HepG2 (cell line): ENCODE data around the gene SSNA1. TPM values are rescaled to one million over a fixed set of nuclear protein-coding genes. Genes with fewer than 3 reads are reported as not detected.

ENCODE experiments used
- ATAC-seq: fragments of 200-7000 bp; cut with Tn5 transposase; 3 replicates; pipeline ENCODE4 v1.9.1; 2020; ENCODE audit warnings: mild to moderate bottlenecking, moderate library complexity
- BruUV-seq: library from RNA; stranded (reverse); fragments of 400-500 nt; replicated peaks from 2 replicates; lab custom pipeline; 2021; lab: Mats Ljungman, UMichigan
- CTCF ChIA-PET: fragments of 300-600 bp; formaldehyde crosslinking; extraction: SDS; loops from one replicate; lab custom pipeline; 2021; ENCODE audit warnings: low total read pairs, inconsistent platforms, low intra/inter-chr PET ratio; lab: Yijun Ruan, JAX
- POLR2A ChIA-PET: fragments of 350-600 bp; sonication (Branson Sonifier 250); formaldehyde crosslinking; loops from one replicate; lab custom pipeline; 2020; ENCODE audit warnings: antibody characterized with exemption, inconsistent platforms; lab: Yijun Ruan, JAX
- DNase-seq: peaks from one replicate; pipeline ENCODE4 v3.0.0-alpha.2; 2015; ENCODE audit warnings: low spot score
- FAIRE-seq: peaks from 3 replicates; lab custom pipeline; 2011; peaks lifted over from hg19 to GRCh38; lab: Jason Lieb, UNC
- H2AFZ ChIP-seq: one replicate; pipeline ENCODE4 v1.6.1; 2011; ENCODE audit warnings: low read length, inconsistent platforms
- H3K27ac ChIP-seq: fragments of 300-600 bp; 3 replicates; pipeline ENCODE4 v1.8.0; 2011; ENCODE audit warnings: mixed run types, mild to moderate bottlenecking, mixed read lengths, low read length, inconsistent platforms; ENCODE audit not compliant: insufficient read depth; ENCODE audit errors: extremely low read length
- H3K27me3 ChIP-seq, 2 experiments: fragments of 200-600 bp in 1 of 2; 2 replicates in 1 of 2; 3 replicates in 1 of 2; pipeline versions ENCODE4 v1.6.0 to v1.8.0; 2011; ENCODE audit warnings: low read length in 2 of 2, mild to moderate bottlenecking in 2 of 2, moderate library complexity in 2 of 2, inconsistent platforms in 1 of 2; ENCODE audit not compliant: insufficient read depth in 2 of 2, control insufficient read depth in 1 of 2
- H3K36me3 ChIP-seq, 2 experiments: fragments of 200-600 bp in 1 of 2; replicated peaks in 1 of 2; 2 replicates in 1 of 2; 3 replicates in 1 of 2; pipeline versions ENCODE4 v1.5.1 to v1.8.0; 2011; ENCODE audit warnings: low read length in 2 of 2, inconsistent platforms in 1 of 2; ENCODE audit not compliant: insufficient read depth in 2 of 2, control insufficient read depth in 1 of 2
- H3K4me1 ChIP-seq: 2 replicates; pipeline ENCODE4 v1.5.1; 2012; ENCODE audit warnings: low read length, inconsistent platforms; ENCODE audit not compliant: insufficient read depth
- H3K4me2 ChIP-seq: 2 replicates; pipeline ENCODE4 v1.6.0; 2011; ENCODE audit warnings: low read depth, low read length, inconsistent platforms
- H3K4me3 ChIP-seq, 3 experiments: fragments of 200-600 bp in 1 of 3; sonication (generic), shearing (Covaris generic) in 1 of 3; replicated peaks in 1 of 3; 2 replicates each; pipeline ENCODE4 v1.5.1; 2011 to 2016; ENCODE audit warnings: low read length in 3 of 3, inconsistent platforms in 2 of 3, low read depth in 2 of 3, mild to moderate bottlenecking in 2 of 3, control low read depth in 1 of 3, mixed read lengths in 1 of 3; ENCODE audit not compliant: insufficient read depth in 1 of 3
- H3K79me2 ChIP-seq: one replicate; pipeline ENCODE4 v1.6.1; 2011; ENCODE audit warnings: low read length, inconsistent platforms; ENCODE audit not compliant: insufficient read depth
- H3K9ac ChIP-seq: 2 replicates; pipeline ENCODE4 v1.6.0; 2011; ENCODE audit warnings: mild to moderate bottlenecking, low read depth, low read length, inconsistent platforms; ENCODE audit not compliant: insufficient read depth
- H3K9me3 ChIP-seq: 2 replicates; pipeline ENCODE4 v1.5.1; 2012; ENCODE audit warnings: mild to moderate bottlenecking, low read length
- H4K20me1 ChIP-seq: 2 replicates; pipeline ENCODE4 v1.6.0; 2011; ENCODE audit warnings: inconsistent platforms, mild to moderate bottlenecking, low read length, moderate library complexity; ENCODE audit not compliant: insufficient read depth
- DNMT3B ChIP-seq: conservative IDR thresholded peaks from 2 replicates; pipeline ENCODE4 v1.6.1; 2016; ENCODE audit warnings: missing biosample characterization, control low read depth
- HDAC2 ChIP-seq: sonication (generic); formaldehyde crosslinking; IDR thresholded peaks from 2 replicates; pipeline ENCODE4 v1.4.0; 2020; ENCODE audit warnings: missing genetic modification reagents
- POLR2AphosphoS5 ChIP-seq: IDR thresholded peaks from 2 replicates; pipeline ENCODE4 v1.6.1; 2012; ENCODE audit warnings: low read depth, low read length
- SAP130 ChIP-seq: IDR thresholded peaks from 2 replicates; pipeline ENCODE4 v1.6.1; 2016; ENCODE audit warnings: low read depth
- SP1 ChIP-seq, 2 experiments: fragments of 450-650 bp in 1 of 2; sonication (generic) in 1 of 2; formaldehyde crosslinking in 1 of 2; IDR thresholded peaks; 2 replicates each; pipeline versions ENCODE4 v1.4.0 to v1.6.1; 2016 to 2020; ENCODE audit warnings: missing genetic modification reagents in 1 of 2
- ZFAT ChIP-seq: sonication (generic); formaldehyde crosslinking; conservative IDR thresholded peaks from 2 replicates; pipeline ENCODE4 v1.8.1; 2023; ENCODE audit warnings: missing genetic modification reagents, inconsistent platforms
- ZFYVE20 ChIP-seq: sonication (generic); formaldehyde crosslinking; IDR thresholded peaks from 2 replicates; pipeline ENCODE4 v1.8.0; 2023; ENCODE audit warnings: low read depth, mild to moderate bottlenecking, moderate library complexity, missing genetic modification reagents, borderline replicate concordance
- ZNF562 ChIP-seq: sonication (generic); formaldehyde crosslinking; IDR thresholded peaks from 2 replicates; pipeline ENCODE4 v1.8.0; 2022; ENCODE audit warnings: missing genetic modification reagents, borderline replicate concordance
- WGBS: methylation state at CpG from one replicate; pipeline ENCODE4 v1.1.6; 2017; ENCODE audit warnings: low lambda C conversion rate; 5-methylcytosine and 5-hydroxymethylcytosine counted together
- in situ Hi-C: cut with HindIII; loops from 2 replicates; pipeline ENCODE4 v1.10.0; 2017; ENCODE audit warnings: low pct_unique_long_range_greater_than_20kb; ENCODE audit not compliant: extremely low pct_ligation_motif_present
- intact Hi-C: fragments of 100-400 bp; cut with micrococcal nuclease; formaldehyde crosslinking; loops from one replicate; pipeline ENCODE4 v1.10.0; 2022; ENCODE audit not compliant: unreplicated experiment
- polyA plus RNA-seq, 8 experiments: library from polyadenylated mRNA; depleted of rRNA in 3 of 8; stranded (reverse) in 7 of 8; unstranded in 1 of 8; fragments of >200 nt; fragmentation: Illumina TruSeq in 4 of 8; extraction: Trizol in 4 of 8; gene quantifications; 2 replicates each; pipeline versions ENCODE4 v1.2.1 to v1.2.3, GENCODE V29; 2011 to 2016; ENCODE audit warnings: low read depth in 4 of 8, missing spikeins in 1 of 8, mixed read lengths in 1 of 8; ENCODE audit not compliant: insufficient read depth in 1 of 8
- total RNA-seq, 5 experiments: library from RNA; depleted of rRNA; stranded (reverse); fragments of >200 nt; fragmentation: Illumina TruSeq; extraction: Trizol; gene quantifications; 2 replicates each; pipeline ENCODE4 v1.2.3, GENCODE V29; 2016; ENCODE audit warnings: low read depth in 1 of 5
- TF ChIP-seq, protein P1 (sequence below): IDR thresholded peaks from 2 replicates; pipeline ENCODE4 v1.4.0; 2020; ENCODE audit warnings: mild to moderate bottlenecking, missing genetic modification reagents
- TF ChIP-seq, protein P2 (sequence below): sonication (generic); formaldehyde crosslinking; IDR thresholded peaks from 2 replicates; pipeline ENCODE4 v1.4.0; 2020; ENCODE audit warnings: missing genetic modification reagents
- TF ChIP-seq, protein P3 (sequence below): sonication (generic); formaldehyde crosslinking; IDR thresholded peaks from 2 replicates; pipeline ENCODE4 v1.5.0; 2020; ENCODE audit warnings: missing genetic modification reagents
- TF ChIP-seq, protein P4 (sequence below): sonication (generic); formaldehyde crosslinking; IDR thresholded peaks from 2 replicates; pipeline ENCODE4 v1.8.1; 2023; ENCODE audit warnings: missing genetic modification reagents, inconsistent platforms, borderline replicate concordance
- TF ChIP-seq, protein P5 (sequence below): IDR thresholded peaks from 2 replicates; pipeline ENCODE4 v1.6.1; 2016; ENCODE audit warnings: missing genetic modification reagents, missing compliant biosample characterization

The SSNA1 gene
- total and polyA plus RNA-seq, 2 of the 13 experiments (the other 11 are each of a cell fraction or from before 2014, with no cell fraction given) = 35.9 to 49.4 TPM

DNA sequence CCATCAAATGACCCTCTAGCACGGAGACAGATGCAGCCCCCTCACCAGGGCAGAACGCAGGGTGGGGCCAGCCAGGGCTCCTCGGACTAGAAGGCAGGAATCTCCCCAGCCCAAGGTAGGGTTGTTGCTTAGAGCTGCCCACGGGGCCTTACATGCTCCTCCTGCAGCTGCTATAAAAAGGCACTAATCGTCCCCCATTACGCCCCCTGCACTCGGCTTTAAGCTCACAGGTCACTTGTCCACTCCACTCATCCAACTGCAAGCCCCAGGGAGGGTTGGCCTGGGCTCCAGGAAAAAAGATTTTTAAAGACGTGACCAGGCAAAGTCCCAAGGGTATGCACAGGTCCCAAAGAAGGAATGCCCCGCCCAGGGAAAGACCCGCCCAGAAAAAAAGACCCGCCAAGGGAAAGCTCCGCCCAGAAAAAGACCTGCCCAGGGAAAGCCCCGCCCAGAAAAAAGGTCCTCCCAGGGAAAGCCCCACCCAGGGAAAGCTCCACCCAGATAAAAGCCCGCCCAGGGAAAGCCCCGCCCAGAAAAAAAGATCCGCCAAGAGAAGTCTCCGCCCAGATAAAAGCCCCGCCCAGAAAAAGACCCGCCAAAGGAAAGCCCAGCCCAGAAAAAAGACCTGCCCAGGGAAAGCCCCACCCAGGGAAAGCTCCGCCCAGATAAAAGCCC lies 38.4 kb upstream of the SSNA1 start:
- BruUV-seq = no TSS peak
- H3K4me3 ChIP-seq = peak overlapping the region in 2 of 3 experiments; percentile 4 to 56; a peak in 3 of 6 replicates
- no peak overlapping the region for H2AFZ ChIP-seq
- no peak for ATAC-seq
- DNase-seq = no peak
- peaks cover 8 to 38% of the 10 kb centered on the region in 2 experiments; a peak in 4 of 5 replicates for H3K27me3 ChIP-seq
- FAIRE-seq = no peak
- WGBS = 4% methylated on average over 12 of the region's 20 CpGs
- in situ Hi-C loops (no loop called here), intact Hi-C loops (no loop called here)
- no peak overlapping the region for H3K9ac ChIP-seq
- POLR2A ChIA-PET = interaction anchor here (0.7 to 3.0 kb wide), 22 partner anchors 13 to 309 kb away, joined by 3 to 34 read pairs (median 8); partner anchors contain the start of genes ANAPC2, LRRC26, MAN1B1 and NSMF
- H3K27ac ChIP-seq = no peak overlapping the region
- H3K79me2 ChIP-seq = no peaks in the 10 kb centered on the region
- CTCF ChIA-PET = no interaction called here
- H3K4me2 ChIP-seq = peak overlapping the region; percentile 61
- no peaks in the 10 kb centered on the region for H3K36me3 ChIP-seq
- no peaks in the 10 kb centered on the region for H3K9me3 ChIP-seq
- no peaks in the 10 kb centered on the region for H4K20me1 ChIP-seq
- H3K4me1 ChIP-seq = peaks cover 30% of the 10 kb centered on the region
- TF ChIP-seq, protein P1, sequence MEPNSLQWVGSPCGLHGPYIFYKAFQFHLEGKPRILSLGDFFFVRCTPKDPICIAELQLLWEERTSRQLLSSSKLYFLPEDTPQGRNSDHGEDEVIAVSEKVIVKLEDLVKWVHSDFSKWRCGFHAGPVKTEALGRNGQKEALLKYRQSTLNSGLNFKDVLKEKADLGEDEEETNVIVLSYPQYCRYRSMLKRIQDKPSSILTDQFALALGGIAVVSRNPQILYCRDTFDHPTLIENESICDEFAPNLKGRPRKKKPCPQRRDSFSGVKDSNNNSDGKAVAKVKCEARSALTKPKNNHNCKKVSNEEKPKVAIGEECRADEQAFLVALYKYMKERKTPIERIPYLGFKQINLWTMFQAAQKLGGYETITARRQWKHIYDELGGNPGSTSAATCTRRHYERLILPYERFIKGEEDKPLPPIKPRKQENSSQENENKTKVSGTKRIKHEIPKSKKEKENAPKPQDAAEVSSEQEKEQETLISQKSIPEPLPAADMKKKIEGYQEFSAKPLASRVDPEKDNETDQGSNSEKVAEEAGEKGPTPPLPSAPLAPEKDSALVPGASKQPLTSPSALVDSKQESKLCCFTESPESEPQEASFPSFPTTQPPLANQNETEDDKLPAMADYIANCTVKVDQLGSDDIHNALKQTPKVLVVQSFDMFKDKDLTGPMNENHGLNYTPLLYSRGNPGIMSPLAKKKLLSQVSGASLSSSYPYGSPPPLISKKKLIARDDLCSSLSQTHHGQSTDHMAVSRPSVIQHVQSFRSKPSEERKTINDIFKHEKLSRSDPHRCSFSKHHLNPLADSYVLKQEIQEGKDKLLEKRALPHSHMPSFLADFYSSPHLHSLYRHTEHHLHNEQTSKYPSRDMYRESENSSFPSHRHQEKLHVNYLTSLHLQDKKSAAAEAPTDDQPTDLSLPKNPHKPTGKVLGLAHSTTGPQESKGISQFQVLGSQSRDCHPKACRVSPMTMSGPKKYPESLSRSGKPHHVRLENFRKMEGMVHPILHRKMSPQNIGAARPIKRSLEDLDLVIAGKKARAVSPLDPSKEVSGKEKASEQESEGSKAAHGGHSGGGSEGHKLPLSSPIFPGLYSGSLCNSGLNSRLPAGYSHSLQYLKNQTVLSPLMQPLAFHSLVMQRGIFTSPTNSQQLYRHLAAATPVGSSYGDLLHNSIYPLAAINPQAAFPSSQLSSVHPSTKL (CRISPR knock-in tag) = no peak
- TF ChIP-seq DNMT3B (CRISPR knock-in tag) (no peak), SP1 (IDR thresholded peaks at IDR 0.05) (peak; percentile 53; the same call in 1 of the 2 replicates), SP1 (CRISPR knock-in tag; IDR thresholded peaks at IDR 0.05) (no peak), ZFYVE20 (CRISPR knock-in tag) (no peak), ZNF562 (no peak), SAP130 (0 out of 2 replicates have a peak, but pooled peaks have one; percentile 11), ZFAT (CRISPR knock-in tag) (no peak), POLR2AphosphoS5 (no peak), HDAC2 (CRISPR knock-in tag) (no peak)
- TF ChIP-seq, protein P2, sequence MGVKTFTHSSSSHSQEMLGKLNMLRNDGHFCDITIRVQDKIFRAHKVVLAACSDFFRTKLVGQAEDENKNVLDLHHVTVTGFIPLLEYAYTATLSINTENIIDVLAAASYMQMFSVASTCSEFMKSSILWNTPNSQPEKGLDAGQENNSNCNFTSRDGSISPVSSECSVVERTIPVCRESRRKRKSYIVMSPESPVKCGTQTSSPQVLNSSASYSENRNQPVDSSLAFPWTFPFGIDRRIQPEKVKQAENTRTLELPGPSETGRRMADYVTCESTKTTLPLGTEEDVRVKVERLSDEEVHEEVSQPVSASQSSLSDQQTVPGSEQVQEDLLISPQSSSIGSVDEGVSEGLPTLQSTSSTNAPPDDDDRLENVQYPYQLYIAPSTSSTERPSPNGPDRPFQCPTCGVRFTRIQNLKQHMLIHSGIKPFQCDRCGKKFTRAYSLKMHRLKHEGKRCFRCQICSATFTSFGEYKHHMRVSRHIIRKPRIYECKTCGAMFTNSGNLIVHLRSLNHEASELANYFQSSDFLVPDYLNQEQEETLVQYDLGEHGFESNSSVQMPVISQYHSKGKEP (CRISPR knock-in tag) = no peak
- TF ChIP-seq, protein P3, sequence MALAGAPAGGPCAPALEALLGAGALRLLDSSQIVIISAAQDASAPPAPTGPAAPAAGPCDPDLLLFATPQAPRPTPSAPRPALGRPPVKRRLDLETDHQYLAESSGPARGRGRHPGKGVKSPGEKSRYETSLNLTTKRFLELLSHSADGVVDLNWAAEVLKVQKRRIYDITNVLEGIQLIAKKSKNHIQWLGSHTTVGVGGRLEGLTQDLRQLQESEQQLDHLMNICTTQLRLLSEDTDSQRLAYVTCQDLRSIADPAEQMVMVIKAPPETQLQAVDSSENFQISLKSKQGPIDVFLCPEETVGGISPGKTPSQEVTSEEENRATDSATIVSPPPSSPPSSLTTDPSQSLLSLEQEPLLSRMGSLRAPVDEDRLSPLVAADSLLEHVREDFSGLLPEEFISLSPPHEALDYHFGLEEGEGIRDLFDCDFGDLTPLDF (CRISPR knock-in tag) = 0 out of 2 replicates have a peak, but pooled peaks have one; percentile 50
- TF ChIP-seq, protein P4, sequence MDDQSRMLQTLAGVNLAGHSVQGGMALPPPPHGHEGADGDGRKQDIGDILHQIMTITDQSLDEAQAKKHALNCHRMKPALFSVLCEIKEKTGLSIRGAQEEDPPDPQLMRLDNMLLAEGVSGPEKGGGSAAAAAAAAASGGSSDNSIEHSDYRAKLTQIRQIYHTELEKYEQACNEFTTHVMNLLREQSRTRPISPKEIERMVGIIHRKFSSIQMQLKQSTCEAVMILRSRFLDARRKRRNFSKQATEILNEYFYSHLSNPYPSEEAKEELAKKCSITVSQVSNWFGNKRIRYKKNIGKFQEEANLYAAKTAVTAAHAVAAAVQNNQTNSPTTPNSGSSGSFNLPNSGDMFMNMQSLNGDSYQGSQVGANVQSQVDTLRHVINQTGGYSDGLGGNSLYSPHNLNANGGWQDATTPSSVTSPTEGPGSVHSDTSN = no peak
- TF ChIP-seq, protein P5, sequence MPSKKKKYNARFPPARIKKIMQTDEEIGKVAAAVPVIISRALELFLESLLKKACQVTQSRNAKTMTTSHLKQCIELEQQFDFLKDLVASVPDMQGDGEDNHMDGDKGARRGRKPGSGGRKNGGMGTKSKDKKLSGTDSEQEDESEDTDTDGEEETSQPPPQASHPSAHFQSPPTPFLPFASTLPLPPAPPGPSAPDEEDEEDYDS (CRISPR knock-in tag) = no peak
